GM12872 (cell line): ENCODE results near the gene MED26.

ENCODE experiments used
- CTCF ChIP-seq: IDR thresholded peaks from 3 replicates; pipeline ENCODE4 v1.5.1; 2011; ENCODE audit warnings: low read depth, mild to moderate bottlenecking, low read length, moderate library complexity; ENCODE audit not compliant: insufficient read depth

MED26 gene

GRCh38 chr19:16566161-16566560 lies 61.8 kb downstream of the MED26 start:
- no peak for TF ChIP-seq CTCF

GRCh38 chr19:16564842-16565241 lies 63.2 kb downstream of the MED26 start:
- TF ChIP-seq CTCF = no peak

- no peak for TF ChIP-seq CTCF
Observed at GRCh38 chr19:16562608-16563025, 65.4 kb downstream of the MED26 start.

GRCh38 chr19:16561382-16561781 lies 66.6 kb downstream of the MED26 start:
- no peak for TF ChIP-seq CTCF

GRCh38 chr19:16559780-16560276 lies 68.2 kb downstream of the MED26 start:
- no peak for TF ChIP-seq CTCF

- TF ChIP-seq CTCF = no peak
Observed at GRCh38 chr19:16554776-16555175, 73.2 kb downstream of the MED26 start.

- TF ChIP-seq CTCF = no peak
Observed at GRCh38 chr19:16548956-16549355, 79.0 kb downstream of the MED26 start.
